GM12878 (cell line): Measurements from ENCODE around the gene TOR1AIP1.

Source experiments
- CTCF ChIP-seq, 3 experiments: IDR thresholded peaks in 2 of 3; conservative IDR thresholded peaks in 1 of 3; 2 replicates each; pipeline ENCODE4 v1.5.1; 2011; ENCODE audit warnings: low read depth in 3 of 3, low read length in 3 of 3, mild to moderate bottlenecking in 3 of 3, control low read depth in 2 of 3, moderate library complexity in 2 of 3, inconsistent platforms in 1 of 3, mixed read lengths in 1 of 3; ENCODE audit not compliant: control insufficient read depth in 2 of 3, insufficient read depth in 1 of 3; ENCODE audit errors: extremely low read depth in 1 of 3
- KAT2A ChIP-seq: conservative IDR thresholded peaks from 2 replicates; pipeline ENCODE4 v1.6.1; 2011; ENCODE audit warnings: low read depth, low read length; ENCODE audit not compliant: control insufficient read depth
- RCOR1 ChIP-seq: conservative IDR thresholded peaks from 2 replicates; pipeline ENCODE4 v1.6.1; 2012; ENCODE audit warnings: low read depth, low read length, improper control_type of control experiment
- ZBTB4 ChIP-seq: fragments of 450-650 bp; formaldehyde crosslinking; IDR thresholded peaks from 2 replicates; pipeline ENCODE4 v1.4.0; 2022; ENCODE audit warnings: mild to moderate bottlenecking, moderate library complexity
- ZNF207 ChIP-seq: fragments of 450-650 bp; IDR thresholded peaks from 2 replicates; pipeline ENCODE4 v1.6.1; 2014; ENCODE audit warnings: antibody characterized with exemption, mild to moderate bottlenecking, borderline replicate concordance

GRCh38 chr1:179866616-179867015, 15.5 kb upstream of the TOR1AIP1 start:
- TF ChIP-seq ZBTB4 (CRISPR knock-in tag) (no peak), RCOR1 (no peak), KAT2A (no peak), ZNF207 (no peak), CTCF (IDR thresholded peaks at IDR 0.05 in 2 of 3, conservative IDR thresholded peaks at IDR 0.05 in 1 of 3; ENCODE audit: control insufficient read depth in 2 of 3, extremely low read depth in 1 of 3, insufficient read depth in 1 of 3, low read depth in 3 of 3, low read length in 3 of 3) (no peak)
